Hepatocyte (in vitro differentiated cells): ENCODE measurements around the gene RORB. TPM values are rescaled to one million over a fixed set of nuclear protein-coding genes. Genes with fewer than 3 reads are reported as not detected.

Experiments
- DNase-seq: peaks from one replicate; pipeline ENCODE4 v3.0.0-alpha.2; 2016; ENCODE audit warnings: low spot score
- H2AFZ ChIP-seq: fragments of 200-600 bp; sonication (generic); 2 replicates; pipeline ENCODE4 v1.6.0; 2016; ENCODE audit warnings: antibody characterized with exemption, mild to moderate bottlenecking
- H3K27ac ChIP-seq: fragments of 200-600 bp; sonication (generic); 2 replicates; pipeline ENCODE4 v1.5.1; 2016; ENCODE audit warnings: mild to moderate bottlenecking
- H3K27me3 ChIP-seq: fragments of 200-600 bp; sonication (generic); 2 replicates; pipeline ENCODE4 v1.6.1; 2016
- H3K36me3 ChIP-seq: fragments of 200-600 bp; sonication (generic); replicated peaks from 2 replicates; pipeline ENCODE4 v1.5.1; 2016; ENCODE audit warnings: low read depth; ENCODE audit not compliant: insufficient read depth
- H3K4me1 ChIP-seq: fragments of 200-600 bp; sonication (generic); 2 replicates; pipeline ENCODE4 v1.5.1; 2016; ENCODE audit warnings: mild to moderate bottlenecking, moderate library complexity; ENCODE audit not compliant: insufficient read depth
- H3K4me2 ChIP-seq: fragments of 200-600 bp; sonication (generic); 2 replicates; pipeline ENCODE4 v1.6.0; 2016
- H3K4me3 ChIP-seq: fragments of 200-600 bp; sonication (generic); 2 replicates; pipeline ENCODE4 v1.5.1; 2016; ENCODE audit warnings: mild to moderate bottlenecking
- H3K79me2 ChIP-seq: fragments of 200-600 bp; sonication (generic); 2 replicates; pipeline ENCODE4 v1.6.0; 2017; ENCODE audit warnings: mild to moderate bottlenecking
- H3K9me2 ChIP-seq: fragments of 200-600 bp; sonication (generic); replicated peaks from 2 replicates; pipeline ENCODE4 v1.6.0; 2017; ENCODE audit warnings: mild to moderate bottlenecking; ENCODE audit not compliant: insufficient read depth
- H3K9me3 ChIP-seq: fragments of 200-600 bp; sonication (generic); 2 replicates; pipeline ENCODE4 v1.5.1; 2016; ENCODE audit warnings: low read depth, mild to moderate bottlenecking
- H4K20me1 ChIP-seq: fragments of 200-600 bp; sonication (generic); 2 replicates; pipeline ENCODE4 v1.6.0; 2016; ENCODE audit warnings: mild to moderate bottlenecking; ENCODE audit not compliant: insufficient read depth, poor library complexity, severe bottlenecking
- EZH2 ChIP-seq: fragments of 200-600 bp; sonication (generic); IDR thresholded peaks from 2 replicates; pipeline ENCODE4 v1.6.1; 2016; ENCODE audit warnings: antibody characterized with exemption, mild to moderate bottlenecking, borderline replicate concordance
- EZH2phosphoT487 ChIP-seq: fragments of 200-600 bp; sonication (generic); IDR thresholded peaks from one replicate; pipeline ENCODE4 v1.6.1; 2018; ENCODE audit warnings: antibody characterized with exemption, mild to moderate bottlenecking, low read depth, moderate library complexity; ENCODE audit not compliant: unreplicated experiment, severe bottlenecking
- WGBS: methylation state at CpG from one replicate; pipeline ENCODE4 v1.1.6; 2016; ENCODE audit warnings: low lambda C conversion rate; ENCODE audit errors: missing lambda C conversion rate; 5-methylcytosine and 5-hydroxymethylcytosine counted together
- polyA plus RNA-seq: library from polyadenylated mRNA; unstranded; fragments of >200 nt; fragmentation: Nextera tagmentation; extraction: Ambion mirVana; gene quantifications from 2 replicates; pipeline ENCODE4 v1.2.1, GENCODE V29; 2016
- total RNA-seq: library from RNA; depleted of rRNA; stranded (reverse); fragments of >200 nt; gene quantifications from 2 replicates; pipeline ENCODE4 v1.2.3, GENCODE V29; 2014
- TF ChIP-seq, protein P1 (sequence below): fragments of 200-600 bp; sonication (generic); IDR thresholded peaks from 2 replicates; pipeline ENCODE4 v1.5.1; 2016; ENCODE audit warnings: antibody characterized with exemption, mild to moderate bottlenecking; ENCODE audit not compliant: poor library complexity

The RORB gene
- total and polyA plus RNA-seq, 2 experiments from 2014 or later, result 1.4 TPM; not detected in 1

DNA sequence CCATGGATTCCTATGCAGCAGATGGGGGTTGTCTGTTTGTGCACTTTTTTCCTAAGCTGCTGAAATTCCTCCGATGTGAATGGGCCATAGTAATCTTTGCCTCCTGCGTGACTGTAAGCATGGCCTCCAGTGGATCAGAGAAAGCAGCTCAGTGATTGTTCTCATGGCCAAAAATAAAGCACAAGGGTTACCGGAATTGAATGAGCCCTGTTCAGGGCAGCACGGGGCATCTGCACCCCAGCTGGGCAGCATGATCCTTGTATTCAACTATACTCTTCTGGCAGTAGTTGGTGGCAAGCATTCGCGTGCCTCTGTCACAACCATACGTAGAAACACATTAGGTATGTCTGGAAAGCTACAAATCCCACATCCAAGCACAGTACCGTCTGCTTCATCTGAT lies 193.9 kb downstream of the RORB start:
- H3K9me3 ChIP-seq, result no peaks in the 10 kb centered on the region
- no peak for DNase-seq
- no peaks in the 10 kb centered on the region for H3K27me3 ChIP-seq
- WGBS, result 94% methylated on average over 8 of the region's 8 CpGs
- no peaks in the 10 kb centered on the region for H3K36me3 ChIP-seq
- H4K20me1 ChIP-seq, result no peaks in the 10 kb centered on the region
- H3K9me2 ChIP-seq, result no peaks in the 10 kb centered on the region
- no peak overlapping the region for H2AFZ ChIP-seq
- no peak for TF ChIP-seq EZH2phosphoT487
- TF ChIP-seq EZH2, result no peak
- TF ChIP-seq, protein P1, sequence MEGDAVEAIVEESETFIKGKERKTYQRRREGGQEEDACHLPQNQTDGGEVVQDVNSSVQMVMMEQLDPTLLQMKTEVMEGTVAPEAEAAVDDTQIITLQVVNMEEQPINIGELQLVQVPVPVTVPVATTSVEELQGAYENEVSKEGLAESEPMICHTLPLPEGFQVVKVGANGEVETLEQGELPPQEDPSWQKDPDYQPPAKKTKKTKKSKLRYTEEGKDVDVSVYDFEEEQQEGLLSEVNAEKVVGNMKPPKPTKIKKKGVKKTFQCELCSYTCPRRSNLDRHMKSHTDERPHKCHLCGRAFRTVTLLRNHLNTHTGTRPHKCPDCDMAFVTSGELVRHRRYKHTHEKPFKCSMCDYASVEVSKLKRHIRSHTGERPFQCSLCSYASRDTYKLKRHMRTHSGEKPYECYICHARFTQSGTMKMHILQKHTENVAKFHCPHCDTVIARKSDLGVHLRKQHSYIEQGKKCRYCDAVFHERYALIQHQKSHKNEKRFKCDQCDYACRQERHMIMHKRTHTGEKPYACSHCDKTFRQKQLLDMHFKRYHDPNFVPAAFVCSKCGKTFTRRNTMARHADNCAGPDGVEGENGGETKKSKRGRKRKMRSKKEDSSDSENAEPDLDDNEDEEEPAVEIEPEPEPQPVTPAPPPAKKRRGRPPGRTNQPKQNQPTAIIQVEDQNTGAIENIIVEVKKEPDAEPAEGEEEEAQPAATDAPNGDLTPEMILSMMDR, result no peak
- H3K79me2 ChIP-seq, result no peaks in the 10 kb centered on the region
- H3K27ac ChIP-seq, result no peak overlapping the region
- no peak overlapping the region for H3K4me2 ChIP-seq
- H3K4me1 ChIP-seq, result no peaks in the 10 kb centered on the region
- no peak overlapping the region for H3K4me3 ChIP-seq

DNA sequence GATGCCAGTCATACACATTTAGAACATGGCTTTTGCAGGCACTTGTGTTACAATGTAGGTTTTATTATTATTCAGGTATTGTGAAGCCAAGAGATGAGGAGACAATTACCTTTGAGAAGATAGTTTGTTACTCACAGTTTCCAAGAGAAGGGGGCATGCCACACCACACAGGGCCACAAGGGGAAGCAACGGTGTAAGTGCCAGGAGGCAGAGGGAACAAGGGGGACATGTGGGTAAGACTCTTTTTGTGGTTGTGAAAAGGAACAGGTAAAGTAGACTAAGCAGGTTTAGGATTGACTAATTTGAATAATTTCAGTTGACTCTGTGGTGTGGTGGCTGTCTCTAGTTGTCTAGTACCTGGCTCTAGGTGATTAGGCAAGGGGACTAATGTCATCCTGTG lies 199.4 kb downstream of the RORB start:
- no peaks in the 10 kb centered on the region for H3K79me2 ChIP-seq
- no peaks in the 10 kb centered on the region for H3K9me3 ChIP-seq
- H3K27me3 ChIP-seq, result no peaks in the 10 kb centered on the region

DNA sequence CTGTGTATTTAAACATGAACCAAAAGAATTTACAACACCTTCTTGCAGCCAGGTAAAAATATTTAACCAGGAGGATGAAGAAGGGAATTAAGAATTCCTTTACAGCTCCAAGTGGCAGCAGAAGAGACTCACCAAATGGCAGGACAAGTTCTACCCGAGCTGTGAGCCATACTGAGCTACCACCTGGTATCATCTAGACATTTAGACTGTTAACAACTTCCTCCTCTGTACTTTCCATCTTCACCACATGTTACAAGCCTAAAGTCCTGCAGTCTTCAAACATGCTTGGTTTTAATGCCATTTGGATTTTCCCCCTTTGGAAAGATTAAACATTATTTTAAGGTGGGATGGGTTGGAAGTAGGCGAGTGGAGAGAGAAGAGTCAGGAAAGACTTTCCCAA lies 200.4 kb downstream of the RORB start:
- Histone ChIP-seq H3K4me3 (no peak overlapping the region), H2AFZ (no peak overlapping the region), H3K9me2 (no peaks in the 10 kb centered on the region), H3K79me2 (no peaks in the 10 kb centered on the region), H3K27me3 (no peaks in the 10 kb centered on the region), H4K20me1 (no peaks in the 10 kb centered on the region), H3K9me3 (no peaks in the 10 kb centered on the region), H3K4me2 (no peak overlapping the region), H3K36me3 (no peaks in the 10 kb centered on the region), H3K27ac (no peak overlapping the region), H3K4me1 (no peaks in the 10 kb centered on the region)
- WGBS, result 88% methylated on average over 2 of the region's 2 CpGs
- no peak for DNase-seq
- no peak for TF ChIP-seq EZH2
- TF ChIP-seq, protein P1, result no peak
- no peak for TF ChIP-seq EZH2phosphoT487

More for the DNA sequence above, 199.4 kb downstream of the RORB start:
- 83% methylated on average over 1 of the region's 1 CpG for WGBS
- Histone ChIP-seq H3K4me3 (no peak overlapping the region), H3K36me3 (no peaks in the 10 kb centered on the region), H3K4me2 (no peak overlapping the region), H3K27ac (no peak overlapping the region), H3K9me2 (no peaks in the 10 kb centered on the region), H3K4me1 (no peaks in the 10 kb centered on the region), H2AFZ (no peak overlapping the region), H4K20me1 (no peaks in the 10 kb centered on the region)
- TF ChIP-seq EZH2phosphoT487 (no peak), EZH2 (no peak)
- TF ChIP-seq, protein P1, result no peak
- no peak for DNase-seq

DNA sequence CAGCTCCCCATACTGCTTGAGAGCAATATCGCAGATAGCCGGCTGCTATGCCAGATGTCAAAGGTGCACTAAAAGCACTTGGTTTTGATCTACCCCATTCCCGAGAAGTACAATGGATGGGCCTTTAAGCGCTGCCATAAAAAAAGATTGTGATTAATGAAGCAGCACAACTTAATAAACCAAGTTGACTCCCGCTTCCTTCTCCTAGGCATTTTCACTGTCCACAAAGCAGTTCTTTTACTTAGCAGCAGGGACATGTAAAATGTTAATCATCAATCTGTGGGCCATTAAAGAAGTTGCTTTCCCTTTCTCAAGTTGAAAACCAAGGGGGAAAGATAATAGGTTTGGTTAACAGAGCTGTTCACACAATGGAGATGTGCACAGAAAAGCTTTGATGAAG lies 214.2 kb downstream of the RORB start:
- TF ChIP-seq, protein P1, result no peak
- TF ChIP-seq EZH2, result no peak
- TF ChIP-seq EZH2phosphoT487, result no peak

More for the DNA sequence above, 214.2 kb downstream of the RORB start:
- H3K27me3 ChIP-seq, result no peaks in the 10 kb centered on the region
- no peak overlapping the region for H3K27ac ChIP-seq
- no peaks in the 10 kb centered on the region for H3K4me1 ChIP-seq
- no peaks in the 10 kb centered on the region for H3K79me2 ChIP-seq
- H3K36me3 ChIP-seq, result no peaks in the 10 kb centered on the region
- WGBS, result 74% methylated on average over 5 of the region's 5 CpGs
- H3K4me3 ChIP-seq, result no peak overlapping the region
- H2AFZ ChIP-seq, result no peak overlapping the region
- no peak overlapping the region for H3K4me2 ChIP-seq
- no peaks in the 10 kb centered on the region for H3K9me3 ChIP-seq
- no peak for DNase-seq
- H4K20me1 ChIP-seq, result no peaks in the 10 kb centered on the region
- no peaks in the 10 kb centered on the region for H3K9me2 ChIP-seq
